Dedifferentiated amniotic fluid mesenchymal stem cell (primary cell): ENCODE measurements around the gene LTV1.
"Not testable (repeated sequence)": the region's sequence is repeated elsewhere in the genome, so short reads cannot be mapped to it uniquely, and the experiment has no call there.

Experiments used
- DNase-seq: peaks from one replicate; pipeline ENCODE4 v3.0.0-alpha.2; 2016; ENCODE audit errors: extremely low spot score

Gene LTV1

DNA sequence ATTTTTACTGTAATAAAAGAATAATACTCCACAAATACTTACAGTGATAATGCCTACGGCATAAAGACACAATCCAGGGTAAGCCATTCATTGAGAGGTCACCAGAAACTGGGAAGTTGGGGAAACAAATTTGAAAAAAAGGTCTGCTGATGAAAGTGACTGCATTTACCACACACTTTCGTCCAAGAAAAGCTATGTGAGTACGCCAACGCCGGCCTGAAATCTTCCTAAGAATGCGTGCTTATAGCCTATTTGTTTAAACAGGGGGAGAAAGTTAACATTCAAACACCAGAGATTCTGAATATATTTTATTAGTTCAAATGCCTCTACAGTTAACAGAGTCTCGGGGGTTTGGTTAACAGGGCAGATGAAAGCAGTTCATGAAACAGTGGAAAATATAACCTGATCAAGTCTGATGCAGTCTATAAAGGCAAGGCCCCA is 657 bp upstream of the LTV1 start:
- DNase-seq: peak; percentile 59

DNA sequence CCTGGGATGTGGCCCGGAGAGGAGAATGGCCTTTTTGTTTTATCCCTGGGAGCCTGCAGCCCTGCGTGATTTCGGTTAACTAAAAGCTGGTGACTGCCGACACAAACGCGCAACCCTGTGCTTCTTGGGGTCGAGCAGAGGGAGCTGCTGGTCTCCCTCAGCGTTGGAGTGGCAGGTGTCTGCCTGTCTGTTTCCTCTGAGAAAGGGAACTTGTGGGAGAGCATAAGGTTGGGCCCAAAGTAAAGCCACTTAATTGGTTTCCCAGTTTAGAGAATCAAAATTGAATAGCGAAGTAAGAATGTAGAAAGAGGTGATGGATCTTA is 500 bp downstream of the LTV1 start:
- no peak for DNase-seq

DNA sequence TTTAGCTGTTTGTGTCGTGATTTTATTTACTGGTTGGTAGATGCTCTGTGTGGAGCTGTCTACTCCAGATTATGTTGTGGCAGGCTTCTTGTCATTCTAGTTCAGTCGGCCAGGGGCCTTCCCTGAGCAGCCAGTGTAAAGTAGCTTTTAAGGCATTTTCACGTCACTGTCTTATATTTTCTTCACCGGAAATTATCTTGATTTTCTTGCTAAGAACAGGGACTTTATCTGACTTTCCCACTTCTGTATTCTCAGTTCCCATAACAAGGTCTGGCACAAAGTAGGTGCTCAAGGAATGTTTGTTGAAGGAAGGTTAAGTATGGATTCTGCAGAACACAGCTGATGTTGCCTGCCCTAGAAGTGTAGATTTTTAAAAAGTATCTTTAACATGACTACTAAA is 868 bp downstream of the LTV1 start:
- no peak for DNase-seq

DNA sequence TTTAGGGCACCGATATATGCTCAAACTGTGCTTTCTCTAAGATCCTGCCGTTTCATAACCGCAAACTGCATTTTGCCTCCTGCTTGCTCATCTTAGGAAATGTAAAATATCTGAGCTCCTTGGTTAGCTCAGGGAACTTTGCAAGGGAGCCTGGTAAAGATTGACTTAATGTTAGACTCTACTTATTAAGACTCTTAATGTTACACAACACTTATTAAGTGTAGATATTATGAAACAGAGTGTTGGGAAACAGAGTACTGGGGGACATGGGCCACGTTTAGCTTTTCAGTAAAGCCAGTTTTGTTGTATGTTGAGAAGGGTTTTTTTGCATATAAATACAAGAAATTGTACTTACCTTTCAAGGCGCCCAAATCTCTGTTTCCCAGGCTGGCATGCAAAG is 1.9 kb downstream of the LTV1 start:
- DNase-seq: no peak

DNA sequence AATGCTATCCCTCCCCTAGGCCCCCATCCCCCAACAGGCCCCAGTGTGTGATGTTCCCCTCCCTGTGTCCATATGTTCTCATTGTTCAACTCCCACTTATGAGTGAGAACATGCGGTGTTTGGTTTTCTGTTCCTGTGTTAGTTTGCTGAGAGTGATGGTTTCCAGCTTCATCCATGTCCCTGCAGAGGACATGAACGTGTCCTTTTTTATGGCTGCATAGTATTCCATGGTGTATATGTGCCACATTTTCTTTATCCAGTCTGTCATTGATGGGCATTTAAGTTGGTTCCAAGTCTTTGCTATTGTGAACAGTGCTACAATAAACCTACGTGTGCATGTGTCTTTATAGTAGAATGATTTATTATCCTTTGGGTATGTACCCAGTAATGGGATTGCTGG is 8.6 kb downstream of the LTV1 start:
- not testable (repeated sequence) for DNase-seq

DNA sequence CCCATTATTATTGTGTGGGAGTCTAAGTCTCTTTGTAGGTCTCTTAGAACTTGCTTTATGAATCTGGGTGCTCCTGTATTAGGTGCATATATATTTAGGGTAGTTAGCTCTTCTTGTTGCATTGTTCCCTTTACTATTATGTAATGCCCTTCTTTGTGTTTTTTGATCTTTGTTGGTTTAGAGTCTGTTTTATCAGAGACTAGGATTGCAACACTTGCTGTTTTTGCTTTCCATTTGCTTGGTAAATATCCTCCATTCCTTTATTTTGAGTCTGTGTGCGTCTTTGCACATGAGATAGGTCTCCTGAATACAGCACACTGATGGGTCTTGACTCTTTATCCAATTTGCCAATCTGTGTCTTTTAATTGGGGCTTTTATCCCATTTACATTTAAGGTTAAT is 11.9 kb downstream of the LTV1 start:
- DNase-seq: not testable (repeated sequence)

DNA sequence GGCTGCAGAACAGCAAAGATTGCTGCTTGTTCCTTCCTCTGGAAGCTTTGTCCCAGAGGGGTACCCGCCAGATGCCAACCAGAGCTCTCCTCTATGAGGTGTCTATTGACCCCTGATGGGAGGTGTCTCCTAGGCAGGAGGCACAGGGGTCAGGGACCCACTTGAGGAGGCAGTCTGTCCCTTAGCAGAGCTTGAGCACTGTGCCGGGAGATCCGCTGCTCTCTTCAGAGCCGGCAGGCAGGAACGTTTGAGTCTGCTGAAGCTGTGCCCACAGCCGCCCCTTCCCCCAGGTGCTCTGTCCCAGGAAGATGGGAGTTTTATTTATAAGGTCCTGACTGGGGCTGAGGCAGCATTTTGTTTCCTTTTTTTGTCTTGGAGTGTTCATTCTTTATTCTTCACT is 13.6 kb downstream of the LTV1 start:
- not testable (repeated sequence) for DNase-seq

DNA sequence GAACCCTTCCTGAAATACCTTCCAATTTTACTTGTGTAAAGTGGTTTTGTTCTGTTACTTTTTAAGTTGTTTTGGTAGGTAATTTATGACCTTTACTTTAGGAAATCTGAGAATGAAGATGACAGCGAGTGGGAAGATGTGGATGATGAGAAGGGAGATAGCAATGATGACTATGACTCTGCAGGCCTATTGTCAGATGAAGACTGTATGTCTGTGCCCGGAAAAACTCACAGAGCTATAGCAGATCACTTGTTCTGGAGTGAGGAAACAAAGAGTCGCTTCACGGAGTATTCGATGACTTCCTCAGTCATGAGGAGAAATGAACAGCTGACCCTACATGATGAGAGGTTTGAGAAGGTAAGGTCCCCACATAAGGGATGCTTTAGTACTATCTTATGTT is 14.5 kb downstream of the LTV1 start:
- DNase-seq: no peak

DNA sequence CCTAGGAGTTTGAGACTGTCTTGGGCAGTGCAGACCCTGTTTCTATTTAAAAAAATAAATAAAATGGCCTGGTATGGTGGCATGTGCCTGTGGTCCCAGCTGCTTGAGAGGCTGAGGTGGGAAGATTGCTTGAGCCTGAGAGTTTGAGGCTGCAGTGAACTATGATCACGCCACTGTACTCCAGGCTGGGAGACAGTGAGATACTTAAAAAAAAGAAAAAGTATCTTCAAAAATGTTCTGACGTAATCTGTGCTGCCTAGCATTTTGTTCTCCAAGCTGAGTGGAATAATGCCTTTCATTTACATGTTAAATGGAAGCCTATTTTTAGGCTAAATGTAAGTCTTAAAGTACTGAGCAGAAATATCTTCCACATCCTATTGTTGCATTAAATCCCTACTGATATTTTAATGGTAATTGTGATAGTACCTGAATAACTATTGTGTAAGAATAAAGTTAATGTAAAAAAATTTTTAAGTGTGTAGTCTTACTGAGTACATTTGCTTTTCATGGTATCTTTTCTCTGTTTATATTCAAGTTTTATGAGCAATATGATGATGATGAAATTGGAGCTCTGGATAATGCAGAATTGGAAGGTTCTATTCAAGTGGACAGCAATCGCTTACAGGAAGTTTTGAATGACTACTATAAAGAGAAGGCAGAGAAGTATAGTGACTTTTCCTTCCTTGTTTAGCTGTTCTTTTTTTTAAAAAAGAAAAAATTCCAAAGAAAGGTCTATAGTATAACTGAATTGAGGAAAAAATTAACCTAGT is 16.9 kb downstream of the LTV1 start:
- no peak for DNase-seq

DNA sequence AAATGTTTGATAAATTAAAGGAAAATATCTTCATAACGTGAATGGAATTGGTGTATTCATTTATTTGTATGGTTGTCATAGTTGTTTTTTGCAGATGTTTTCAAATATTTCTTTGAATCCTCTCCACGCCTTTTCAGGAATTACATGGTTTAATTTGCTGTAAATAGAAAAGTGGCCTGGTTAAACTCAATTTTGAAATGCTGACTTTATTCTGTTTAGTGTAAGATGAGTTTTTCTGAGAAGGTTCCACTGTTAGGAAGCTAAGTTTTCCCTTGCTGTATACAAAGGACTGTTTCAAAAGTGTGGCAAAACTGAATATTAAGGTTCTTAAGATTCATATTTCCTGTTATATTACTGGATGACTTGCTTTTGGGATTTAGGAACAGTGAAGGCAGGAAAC is 20.6 kb downstream of the LTV1 start:
- no peak for DNase-seq

DNA sequence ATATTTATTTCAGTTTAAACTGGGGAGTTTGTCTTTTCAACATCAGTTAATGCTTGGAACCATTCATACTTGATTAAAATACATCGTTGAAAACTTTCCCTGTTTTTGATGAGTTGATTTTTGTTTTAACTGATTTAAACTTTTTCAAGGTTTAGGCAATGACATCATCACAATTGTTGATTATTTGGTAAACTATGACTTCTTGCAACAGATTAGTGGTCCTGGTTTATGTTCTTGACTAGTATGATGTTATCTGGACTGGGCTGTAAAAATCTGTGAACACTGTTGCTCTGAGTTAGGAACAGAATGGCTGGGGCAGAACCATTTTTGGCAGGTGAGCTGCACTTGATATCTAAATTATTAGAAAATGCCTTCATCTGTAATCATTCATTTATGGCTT is 21.1 kb downstream of the LTV1 start, which contains the start of gene ZC2HC1B:
Gene ZC2HC1B (plus strand): TSS at position 241 of the 400 bp plus-strand sequence. CDS start 66 bp downstream, at position 307.
- no peak for DNase-seq

DNA sequence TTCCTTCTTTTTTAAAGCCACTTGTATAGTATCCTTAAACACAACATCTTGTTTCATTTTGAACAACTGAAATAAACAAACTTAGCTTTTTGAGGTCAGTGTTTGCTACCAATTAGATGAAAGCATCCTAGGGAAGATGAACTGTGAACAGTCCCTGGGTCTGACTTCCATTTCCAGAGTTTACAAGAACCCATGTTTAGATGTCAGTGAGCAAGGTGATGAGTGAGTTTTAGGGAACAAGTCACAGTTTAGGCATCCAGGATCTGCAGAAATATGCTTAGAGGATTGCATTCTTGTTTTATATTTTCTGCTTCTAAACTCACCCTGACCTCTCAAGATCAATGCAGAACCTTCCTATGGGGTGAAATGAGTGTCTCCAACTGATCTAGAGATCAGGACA is 24.1 kb downstream of the LTV1 start:
- no peak for DNase-seq

DNA sequence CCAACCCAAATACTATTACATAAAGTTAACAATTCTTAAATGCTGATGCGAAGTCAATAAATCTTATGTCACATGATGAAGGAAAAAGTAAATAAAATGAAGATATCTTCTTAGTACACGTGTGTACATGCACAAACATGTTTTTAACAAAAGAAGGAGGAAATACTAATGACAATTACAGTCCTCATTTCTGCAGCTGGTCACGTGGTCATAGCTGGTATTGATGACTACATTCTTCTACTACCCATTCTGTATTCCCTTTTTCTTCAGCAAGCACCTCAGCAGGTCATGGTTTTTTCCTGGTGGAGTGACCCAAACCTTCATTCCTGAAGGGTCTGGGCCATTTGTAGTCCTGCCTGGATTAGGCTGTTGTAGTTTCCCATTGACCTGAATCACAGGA is 25.7 kb downstream of the LTV1 start:
- DNase-seq: not testable (repeated sequence)

DNA sequence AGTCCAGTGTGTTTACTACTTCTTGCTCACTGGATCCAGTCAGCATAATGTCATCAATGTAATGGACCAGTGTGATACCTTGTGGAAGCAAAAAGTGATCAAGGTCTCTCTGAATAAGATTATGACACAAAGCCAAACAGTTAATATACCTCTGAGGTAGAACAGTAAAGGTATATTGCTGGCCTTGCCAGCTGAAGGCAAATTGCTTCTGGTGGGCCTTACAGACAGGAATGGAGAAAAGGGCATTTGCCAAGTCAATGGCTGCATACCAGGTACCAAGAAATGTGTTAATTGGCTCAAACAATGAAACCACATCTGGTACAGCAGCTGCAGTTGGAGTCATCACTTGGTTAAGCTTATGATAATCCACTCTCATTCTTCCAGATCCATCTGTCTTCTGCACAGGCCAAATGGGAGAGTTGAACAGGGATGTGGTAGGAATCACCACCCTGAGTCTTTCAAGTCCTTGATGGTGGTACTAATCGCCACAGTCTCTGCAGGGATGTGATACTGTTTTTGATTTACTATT is 28.1 kb downstream of the LTV1 start:
- DNase-seq: not testable (repeated sequence)

DNA sequence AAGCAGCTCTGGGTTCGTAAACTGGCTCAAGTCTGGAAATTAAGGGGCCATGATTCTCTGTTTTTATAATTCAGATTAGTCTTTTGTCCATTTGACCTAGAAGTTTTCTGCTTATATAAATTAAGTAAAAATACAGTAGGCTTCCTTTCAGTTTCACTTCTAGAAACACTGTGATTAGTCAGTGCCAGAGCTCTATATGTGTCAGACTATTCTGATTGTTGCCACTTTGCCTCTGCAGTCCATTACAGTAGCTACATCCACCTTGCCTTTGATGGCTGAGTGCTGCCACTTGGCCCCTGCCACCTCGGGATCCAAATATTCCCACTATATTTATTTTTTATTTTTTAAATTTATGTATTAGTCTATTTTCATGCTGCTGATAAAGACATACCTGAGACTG is 29.1 kb downstream of the LTV1 start:
- no peak for DNase-seq

DNA sequence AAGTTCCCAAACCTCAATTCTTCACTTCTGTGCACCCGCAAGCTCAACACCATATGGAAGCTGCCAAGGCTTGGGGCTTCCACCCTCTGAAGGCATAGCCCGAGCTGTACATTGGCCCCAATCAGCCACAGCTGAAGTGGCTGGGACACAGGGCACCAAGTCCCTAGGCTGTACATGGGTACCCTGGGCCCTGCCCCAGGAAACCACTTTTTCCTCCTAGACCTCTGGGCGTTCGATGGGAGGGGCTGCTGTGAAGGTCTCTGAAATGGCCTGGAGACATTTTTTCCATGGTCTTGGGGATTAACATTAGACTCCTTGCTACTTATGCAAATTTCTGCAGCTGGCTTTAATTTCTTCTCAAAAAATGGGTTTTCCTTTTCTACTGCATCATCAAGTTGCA is 30.5 kb downstream of the LTV1 start:
- not testable (repeated sequence) for DNase-seq

DNA sequence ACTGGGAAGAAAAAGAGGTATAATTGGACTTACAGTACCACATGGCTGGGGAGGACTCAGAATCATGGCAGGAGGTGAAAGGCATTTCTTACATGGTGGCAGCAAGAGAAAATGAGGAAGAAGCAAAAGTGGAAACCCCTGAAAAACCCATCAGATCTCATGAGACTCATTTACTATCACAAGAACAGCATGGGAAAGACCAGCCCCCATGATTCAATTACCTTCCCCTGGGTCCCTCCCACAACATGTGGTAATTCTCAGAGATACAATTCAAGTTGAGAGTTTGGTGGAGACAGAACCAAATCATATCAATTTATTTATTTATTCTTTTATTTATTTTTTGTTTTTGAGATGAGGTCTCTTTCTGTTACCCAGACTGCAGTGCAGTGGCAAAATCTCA is 31.4 kb downstream of the LTV1 start:
- DNase-seq: not testable (repeated sequence)

DNA sequence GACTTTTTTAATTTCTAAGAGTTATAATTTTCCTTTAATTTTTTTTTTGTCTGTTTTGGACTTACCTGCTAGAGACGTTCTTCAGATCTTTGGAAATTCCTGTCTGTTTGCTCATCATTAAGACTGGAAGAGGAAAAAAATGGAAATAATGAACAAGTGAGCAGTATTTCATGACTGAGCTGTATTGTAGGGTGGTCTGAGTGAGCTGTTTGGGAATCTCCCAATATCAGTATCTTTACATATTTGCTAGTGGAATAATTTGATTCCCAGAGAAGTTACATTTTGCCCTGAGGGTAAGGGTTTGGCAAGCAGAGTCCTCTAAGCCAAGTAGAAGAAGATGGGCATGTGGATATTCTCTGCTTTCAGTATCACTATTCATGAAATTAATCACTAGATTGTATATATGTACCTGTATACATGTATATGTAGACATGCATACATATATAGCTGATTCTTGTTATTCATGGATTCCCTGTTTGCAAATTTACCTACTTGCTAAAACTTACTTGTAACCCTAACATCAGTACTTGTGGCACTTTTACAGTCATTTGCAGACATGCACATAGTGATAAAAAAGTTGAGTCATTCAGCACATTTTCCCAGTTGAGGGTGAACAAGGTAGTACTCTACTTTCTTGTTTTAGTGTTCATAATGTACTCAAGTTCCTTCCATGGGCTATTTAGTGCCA is 34.6 kb downstream of the LTV1 start:
- no peak for DNase-seq

DNA sequence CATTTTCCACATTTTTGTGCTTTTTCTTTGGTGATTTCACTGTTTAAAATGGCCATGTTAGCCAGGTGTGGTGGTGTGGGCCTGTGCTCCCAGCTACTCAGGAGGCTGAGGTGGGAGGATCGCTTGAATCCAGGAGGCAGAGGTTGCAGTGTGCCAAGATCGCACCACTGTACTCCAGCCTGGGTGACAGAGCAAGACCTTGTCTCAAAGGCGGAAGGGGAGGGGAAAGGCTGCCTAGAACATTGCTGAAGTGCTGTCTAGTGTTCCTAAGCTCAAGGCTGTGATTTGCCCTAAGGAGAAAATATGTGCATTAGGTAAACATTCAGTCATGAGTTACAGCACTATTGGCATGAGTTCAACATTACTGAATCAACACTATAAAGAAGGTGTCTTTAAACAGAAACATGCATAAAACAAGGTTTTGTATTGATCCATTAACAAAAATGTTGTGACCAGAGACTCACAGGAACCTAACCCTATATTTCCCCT is 35.2 kb downstream of the LTV1 start:
- DNase-seq: no peak

DNA sequence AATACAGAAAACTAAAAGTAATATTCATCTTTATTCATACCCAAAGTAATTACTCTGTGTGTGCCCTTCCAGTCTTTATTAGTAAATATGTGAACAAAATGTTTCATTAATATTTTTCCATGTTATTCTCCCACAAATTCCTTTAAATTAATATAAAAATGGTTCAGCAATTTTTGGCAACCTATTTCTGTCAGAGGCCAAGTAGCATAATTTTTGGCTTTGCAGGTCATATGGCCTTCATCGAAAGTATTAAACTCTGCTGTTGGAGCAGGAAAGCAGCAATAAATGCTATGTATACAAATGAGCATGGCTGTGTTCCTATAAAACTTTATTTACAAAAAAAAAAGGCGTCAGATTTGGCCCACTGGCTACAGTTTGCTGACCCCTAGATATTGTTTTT is 37.3 kb downstream of the LTV1 start:
- no peak for DNase-seq

DNA sequence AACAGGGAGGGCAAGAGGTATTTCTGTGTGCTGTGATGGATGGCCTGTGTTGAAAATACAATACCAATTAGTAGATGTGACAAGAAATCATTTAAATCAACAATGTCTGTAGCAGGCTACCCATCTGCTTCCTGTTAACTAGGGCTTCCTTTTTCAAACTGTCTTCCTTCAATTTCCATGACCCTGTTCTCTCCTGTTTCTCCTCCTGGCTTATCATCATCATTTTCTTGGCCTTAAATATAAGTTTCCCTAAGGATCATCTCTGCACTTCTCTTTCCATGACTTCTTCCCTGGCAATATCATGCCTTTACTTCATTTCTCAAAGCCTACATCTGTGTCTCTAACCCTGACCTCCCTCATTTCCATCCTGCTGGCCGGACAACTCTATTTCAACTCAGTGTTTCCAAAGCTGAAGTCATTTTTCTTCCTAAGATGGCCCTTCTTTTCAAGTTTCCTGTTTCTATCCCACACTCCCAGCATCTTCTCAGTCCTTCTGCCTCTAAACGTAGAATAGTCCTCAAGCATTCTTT is 39.3 kb downstream of the LTV1 start:
- no peak for DNase-seq

DNA sequence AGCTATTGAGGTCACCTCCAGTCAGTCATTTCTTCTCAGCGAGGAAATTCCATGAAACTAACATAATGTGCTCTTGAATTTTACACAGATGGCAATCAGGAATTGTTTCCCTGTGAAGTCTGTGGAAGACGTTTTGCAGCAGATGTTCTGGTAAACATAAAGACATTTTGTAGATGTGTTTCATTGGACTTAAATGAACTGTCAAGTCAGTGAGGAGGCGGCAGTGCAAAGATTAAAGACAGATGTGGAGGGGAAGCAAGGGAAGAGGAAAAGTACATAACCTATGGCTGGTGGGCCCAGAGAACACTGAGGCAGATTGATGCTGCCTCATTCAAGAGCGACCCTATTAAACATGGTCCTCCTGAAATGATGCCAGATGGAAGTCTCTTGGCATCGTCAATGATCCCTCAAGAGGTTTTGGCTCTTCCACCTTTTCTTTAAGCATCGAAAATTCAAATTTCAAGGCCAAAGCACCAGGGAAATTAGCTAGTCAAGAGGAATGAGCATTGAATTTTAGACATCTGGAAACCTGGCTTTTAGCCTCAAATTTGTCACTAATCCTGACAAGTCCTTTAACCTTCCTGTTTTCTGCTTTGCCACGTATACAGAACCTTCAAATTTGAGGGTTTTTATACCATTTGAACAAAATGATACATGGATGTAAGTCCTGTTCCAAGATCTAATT is 41.2 kb downstream of the LTV1 start:
- DNase-seq: no peak
